ENCODE results near the gene SLC12A8. TPM values are rescaled to one million over a fixed set of nuclear protein-coding genes. Genes with fewer than 3 reads are reported as not detected.

SLC12A8 gene
- total and polyA plus RNA-seq, 2 experiments from 2014 or later, result 6.9 to 15.9 TPM

DNA sequence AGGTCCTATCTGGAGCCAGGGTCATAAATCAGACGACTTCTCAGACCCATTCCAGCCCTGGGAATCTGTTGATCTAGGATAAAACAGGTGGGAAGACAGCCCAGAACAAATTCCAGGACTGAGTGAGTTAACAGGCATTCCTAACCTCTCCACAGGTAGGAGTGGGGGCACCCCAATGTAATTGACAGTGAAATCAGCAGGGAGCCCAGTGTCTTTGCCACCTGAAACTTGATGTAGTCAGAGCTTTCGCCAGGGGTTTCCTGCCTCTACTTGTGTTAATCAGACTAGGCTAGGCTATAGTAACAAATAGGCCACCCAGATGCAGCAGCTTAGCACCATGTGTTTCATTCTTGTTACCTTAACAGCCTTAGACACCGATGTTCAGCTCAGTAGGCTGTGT is 154.0 kb downstream of the SLC12A8 start:
- peaks cover 43% of the 10 kb centered on the region for H3K4me1 Mint-ChIP-seq
- Histone ChIP-seq H3K36me3 (ENCODE audit: insufficient read depth) (no peaks in the 10 kb centered on the region; the same call in 1 of the 2 replicates), H3K27me3 (ENCODE audit: insufficient read depth) (peaks cover 44% of the 10 kb centered on the region), H3K4me3 (no peak overlapping the region; the same call in 1 of the 2 replicates), H3K79me2 (replicated peaks; ENCODE audit: insufficient read depth) (no peaks in the 10 kb centered on the region; the same call in 1 of the 2 replicates), H2AFZ (no peak overlapping the region), H4K20me1 (replicated peaks; ENCODE audit: insufficient read depth) (no peaks in the 10 kb centered on the region), H3F3A (replicated peaks; ENCODE audit: low read depth) (no peaks in the 10 kb centered on the region; the same call in 1 of the 2 replicates), H3K4me1 (ENCODE audit: insufficient read depth) (peaks cover 26% of the 10 kb centered on the region), H3K4me2 (0 out of 2 replicates have a peak overlapping the region, but pooled peaks have one; percentile 35), H3K27ac (ENCODE audit: low read depth) (no peak overlapping the region), H3K9me2 (ENCODE audit: insufficient read depth) (no peaks in the 10 kb centered on the region)
- H3K27ac Mint-ChIP-seq, result no peak overlapping the region
- H3K4me3 Mint-ChIP-seq, result no peak overlapping the region
- peaks cover 49% of the 10 kb centered on the region for H3K27me3 Mint-ChIP-seq (ENCODE audit: insufficient read depth, low read depth, poor library complexity)
- DNase-seq (ENCODE audit: low spot score) (peak; percentile 28), ATAC-seq (peak; percentile 7; the same call in 2 of the 3 replicates)
- TF ChIP-seq ZNF114 (CRISPR knock-in tag; IDR thresholded peaks at IDR 0.05), result no peak
- no peak for TF ChIP-seq STAT1 (IDR thresholded peaks at IDR 0.05; ENCODE audit: unreplicated experiment)
- TF ChIP-seq NANOG (IDR thresholded peaks at IDR 0.05; ENCODE audit: borderline replicate concordance), result no peak
- TF ChIP-seq EZH2 (IDR thresholded peaks at IDR 0.05; ENCODE audit: low read depth, unreplicated experiment), result no peak
- no peak for TF ChIP-seq ZNF331 (CRISPR knock-in tag; IDR thresholded peaks at IDR 0.05; ENCODE audit: low read depth)
- TF ChIP-seq, protein P1, sequence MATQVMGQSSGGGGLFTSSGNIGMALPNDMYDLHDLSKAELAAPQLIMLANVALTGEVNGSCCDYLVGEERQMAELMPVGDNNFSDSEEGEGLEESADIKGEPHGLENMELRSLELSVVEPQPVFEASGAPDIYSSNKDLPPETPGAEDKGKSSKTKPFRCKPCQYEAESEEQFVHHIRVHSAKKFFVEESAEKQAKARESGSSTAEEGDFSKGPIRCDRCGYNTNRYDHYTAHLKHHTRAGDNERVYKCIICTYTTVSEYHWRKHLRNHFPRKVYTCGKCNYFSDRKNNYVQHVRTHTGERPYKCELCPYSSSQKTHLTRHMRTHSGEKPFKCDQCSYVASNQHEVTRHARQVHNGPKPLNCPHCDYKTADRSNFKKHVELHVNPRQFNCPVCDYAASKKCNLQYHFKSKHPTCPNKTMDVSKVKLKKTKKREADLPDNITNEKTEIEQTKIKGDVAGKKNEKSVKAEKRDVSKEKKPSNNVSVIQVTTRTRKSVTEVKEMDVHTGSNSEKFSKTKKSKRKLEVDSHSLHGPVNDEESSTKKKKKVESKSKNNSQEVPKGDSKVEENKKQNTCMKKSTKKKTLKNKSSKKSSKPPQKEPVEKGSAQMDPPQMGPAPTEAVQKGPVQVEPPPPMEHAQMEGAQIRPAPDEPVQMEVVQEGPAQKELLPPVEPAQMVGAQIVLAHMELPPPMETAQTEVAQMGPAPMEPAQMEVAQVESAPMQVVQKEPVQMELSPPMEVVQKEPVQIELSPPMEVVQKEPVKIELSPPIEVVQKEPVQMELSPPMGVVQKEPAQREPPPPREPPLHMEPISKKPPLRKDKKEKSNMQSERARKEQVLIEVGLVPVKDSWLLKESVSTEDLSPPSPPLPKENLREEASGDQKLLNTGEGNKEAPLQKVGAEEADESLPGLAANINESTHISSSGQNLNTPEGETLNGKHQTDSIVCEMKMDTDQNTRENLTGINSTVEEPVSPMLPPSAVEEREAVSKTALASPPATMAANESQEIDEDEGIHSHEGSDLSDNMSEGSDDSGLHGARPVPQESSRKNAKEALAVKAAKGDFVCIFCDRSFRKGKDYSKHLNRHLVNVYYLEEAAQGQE (IDR thresholded peaks at IDR 0.05; ENCODE audit: unreplicated experiment), result no peak
- no peak for TF ChIP-seq POLR2AphosphoS5 (IDR thresholded peaks at IDR 0.05; ENCODE audit: low read depth)
- no peak for TF ChIP-seq ETS1 (IDR thresholded peaks at IDR 0.05)
- TF ChIP-seq JUNB (IDR thresholded peaks at IDR 0.05; ENCODE audit: unreplicated experiment), result no peak
- TF ChIP-seq EZH2phosphoT487 (IDR thresholded peaks at IDR 0.05; ENCODE audit: unreplicated experiment), result no peak
- no peak for TF ChIP-seq CREB1 (CRISPR knock-in tag; IDR thresholded peaks at IDR 0.05; ENCODE audit: low read depth)
- TF ChIP-seq, protein P2, sequence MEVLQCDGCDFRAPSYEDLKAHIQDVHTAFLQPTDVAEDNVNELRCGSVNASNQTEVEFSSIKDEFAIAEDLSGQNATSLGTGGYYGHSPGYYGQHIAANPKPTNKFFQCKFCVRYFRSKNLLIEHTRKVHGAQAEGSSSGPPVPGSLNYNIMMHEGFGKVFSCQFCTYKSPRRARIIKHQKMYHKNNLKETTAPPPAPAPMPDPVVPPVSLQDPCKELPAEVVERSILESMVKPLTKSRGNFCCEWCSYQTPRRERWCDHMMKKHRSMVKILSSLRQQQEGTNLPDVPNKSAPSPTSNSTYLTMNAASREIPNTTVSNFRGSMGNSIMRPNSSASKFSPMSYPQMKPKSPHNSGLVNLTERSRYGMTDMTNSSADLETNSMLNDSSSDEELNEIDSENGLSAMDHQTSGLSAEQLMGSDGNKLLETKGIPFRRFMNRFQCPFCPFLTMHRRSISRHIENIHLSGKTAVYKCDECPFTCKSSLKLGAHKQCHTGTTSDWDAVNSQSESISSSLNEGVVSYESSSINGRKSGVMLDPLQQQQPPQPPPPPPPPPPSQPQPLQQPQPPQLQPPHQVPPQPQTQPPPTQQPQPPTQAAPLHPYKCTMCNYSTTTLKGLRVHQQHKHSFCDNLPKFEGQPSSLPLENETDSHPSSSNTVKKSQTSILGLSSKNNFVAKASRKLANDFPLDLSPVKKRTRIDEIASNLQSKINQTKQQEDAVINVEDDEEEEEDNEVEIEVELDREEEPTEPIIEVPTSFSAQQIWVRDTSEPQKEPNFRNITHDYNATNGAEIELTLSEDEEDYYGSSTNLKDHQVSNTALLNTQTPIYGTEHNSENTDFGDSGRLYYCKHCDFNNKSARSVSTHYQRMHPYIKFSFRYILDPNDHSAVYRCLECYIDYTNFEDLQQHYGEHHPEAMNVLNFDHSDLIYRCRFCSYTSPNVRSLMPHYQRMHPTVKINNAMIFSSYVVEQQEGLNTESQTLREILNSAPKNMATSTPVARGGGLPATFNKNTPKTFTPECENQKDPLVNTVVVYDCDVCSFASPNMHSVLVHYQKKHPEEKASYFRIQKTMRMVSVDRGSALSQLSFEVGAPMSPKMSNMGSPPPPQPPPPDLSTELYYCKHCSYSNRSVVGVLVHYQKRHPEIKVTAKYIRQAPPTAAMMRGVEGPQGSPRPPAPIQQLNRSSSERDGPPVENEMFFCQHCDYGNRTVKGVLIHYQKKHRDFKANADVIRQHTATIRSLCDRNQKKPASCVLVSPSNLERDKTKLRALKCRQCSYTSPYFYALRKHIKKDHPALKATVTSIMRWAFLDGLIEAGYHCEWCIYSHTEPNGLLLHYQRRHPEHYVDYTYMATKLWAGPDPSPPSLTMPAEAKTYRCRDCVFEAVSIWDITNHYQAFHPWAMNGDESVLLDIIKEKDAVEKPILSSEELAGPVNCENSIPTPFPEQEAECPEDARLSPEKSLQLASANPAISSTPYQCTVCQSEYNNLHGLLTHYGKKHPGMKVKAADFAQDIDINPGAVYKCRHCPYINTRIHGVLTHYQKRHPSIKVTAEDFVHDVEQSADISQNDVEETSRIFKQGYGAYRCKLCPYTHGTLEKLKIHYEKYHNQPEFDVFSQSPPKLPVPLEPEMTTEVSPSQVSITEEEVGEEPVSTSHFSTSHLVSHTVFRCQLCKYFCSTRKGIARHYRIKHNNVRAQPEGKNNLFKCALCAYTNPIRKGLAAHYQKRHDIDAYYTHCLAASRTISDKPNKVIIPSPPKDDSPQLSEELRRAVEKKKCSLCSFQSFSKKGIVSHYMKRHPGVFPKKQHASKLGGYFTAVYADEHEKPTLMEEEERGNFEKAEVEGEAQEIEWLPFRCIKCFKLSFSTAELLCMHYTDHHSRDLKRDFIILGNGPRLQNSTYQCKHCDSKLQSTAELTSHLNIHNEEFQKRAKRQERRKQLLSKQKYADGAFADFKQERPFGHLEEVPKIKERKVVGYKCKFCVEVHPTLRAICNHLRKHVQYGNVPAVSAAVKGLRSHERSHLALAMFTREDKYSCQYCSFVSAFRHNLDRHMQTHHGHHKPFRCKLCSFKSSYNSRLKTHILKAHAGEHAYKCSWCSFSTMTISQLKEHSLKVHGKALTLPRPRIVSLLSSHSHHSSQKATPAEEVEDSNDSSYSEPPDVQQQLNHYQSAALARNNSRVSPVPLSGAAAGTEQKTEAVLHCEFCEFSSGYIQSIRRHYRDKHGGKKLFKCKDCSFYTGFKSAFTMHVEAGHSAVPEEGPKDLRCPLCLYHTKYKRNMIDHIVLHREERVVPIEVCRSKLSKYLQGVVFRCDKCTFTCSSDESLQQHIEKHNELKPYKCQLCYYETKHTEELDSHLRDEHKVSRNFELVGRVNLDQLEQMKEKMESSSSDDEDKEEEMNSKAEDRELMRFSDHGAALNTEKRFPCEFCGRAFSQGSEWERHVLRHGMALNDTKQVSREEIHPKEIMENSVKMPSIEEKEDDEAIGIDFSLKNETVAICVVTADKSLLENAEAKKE (CRISPR knock-in tag; IDR thresholded peaks at IDR 0.05), result no peak
- no peak for TF ChIP-seq CTCF (conservative IDR thresholded peaks at IDR 0.05; ENCODE audit: low read depth in 2 of 2)
- no peaks in the 10 kb centered on the region; the same call in 2 of the 3 replicates for H3K36me3 Mint-ChIP-seq (ENCODE audit: low read depth)
- no peaks in the 10 kb centered on the region; the same call in 2 of the 3 replicates for H3K9me3 Mint-ChIP-seq
